Choroid plexus epithelial cell (primary cell): ENCODE results near the gene CCL25.

ENCODE experiments used
- DNase-seq: peaks from one replicate; pipeline ENCODE4 v3.0.0-alpha.2; 2010; ENCODE audit warnings: low read depth
- H3K4me3 ChIP-seq: 2 replicates; pipeline ENCODE4 v1.5.1; 2011; ENCODE audit warnings: low read depth, mild to moderate bottlenecking, control low read depth, low read length, moderate library complexity
- CTCF ChIP-seq: conservative IDR thresholded peaks from 2 replicates; pipeline ENCODE4 v1.5.1; 2011; ENCODE audit warnings: low read depth, mild to moderate bottlenecking, control low read depth, inconsistent platforms, low read length, moderate library complexity

Gene CCL25

GRCh38 chr19:8079988-8080387 is 27.4 kb downstream of the CCL25 start:
- no peak for DNase-seq
- no peak for TF ChIP-seq CTCF
- H3K4me3 ChIP-seq: no peak overlapping the region

- TF ChIP-seq CTCF: no peak
- H3K4me3 ChIP-seq: no peak overlapping the region
- DNase-seq: no peak
Measured at GRCh38 chr19:8080832-8081231, 28.3 kb downstream of the CCL25 start.

- peak; percentile 62 for DNase-seq
- TF ChIP-seq CTCF: no peak
- H3K4me3 ChIP-seq: no peak overlapping the region
Measured at GRCh38 chr19:8081569-8082550, 29.3 kb downstream of the CCL25 start.

- TF ChIP-seq CTCF: no peak
- no peak overlapping the region for H3K4me3 ChIP-seq
- DNase-seq: no peak
Measured at GRCh38 chr19:8083141-8083540, 30.6 kb downstream of the CCL25 start.

- no peak for TF ChIP-seq CTCF
- DNase-seq: no peak
Measured at GRCh38 chr19:8084152-8084551, 31.6 kb downstream of the CCL25 start.

GRCh38 chr19:8085598-8086408 is 33.2 kb downstream of the CCL25 start:
- no peak for TF ChIP-seq CTCF
- no peak for DNase-seq
- no peak overlapping the region for H3K4me3 ChIP-seq

More at GRCh38 chr19:8084152-8084551, 31.6 kb downstream of the CCL25 start:
- H3K4me3 ChIP-seq: no peak overlapping the region
